ENCODE measurements around the gene PFKFB2.

DNA sequence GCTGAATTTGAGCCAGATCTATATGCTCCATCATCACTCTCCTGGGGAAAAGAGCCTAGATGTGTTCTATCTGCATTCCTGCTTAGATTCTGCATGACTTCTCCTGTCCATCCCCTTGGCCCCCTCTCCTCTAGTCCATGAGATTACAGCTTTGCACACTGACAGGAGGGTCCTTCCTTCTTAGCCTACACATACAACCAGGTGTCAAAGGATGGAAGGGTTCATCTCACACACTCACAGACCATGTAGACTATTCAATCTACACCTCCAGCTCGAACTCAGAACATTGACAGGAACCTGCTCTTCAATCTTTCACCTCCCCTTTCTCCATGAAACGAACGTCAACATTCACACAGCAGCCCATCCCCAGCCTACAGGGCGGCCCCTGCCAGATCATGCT, 34.4 kb upstream of the PFKFB2 start:
- TF ChIP-seq, protein P1, sequence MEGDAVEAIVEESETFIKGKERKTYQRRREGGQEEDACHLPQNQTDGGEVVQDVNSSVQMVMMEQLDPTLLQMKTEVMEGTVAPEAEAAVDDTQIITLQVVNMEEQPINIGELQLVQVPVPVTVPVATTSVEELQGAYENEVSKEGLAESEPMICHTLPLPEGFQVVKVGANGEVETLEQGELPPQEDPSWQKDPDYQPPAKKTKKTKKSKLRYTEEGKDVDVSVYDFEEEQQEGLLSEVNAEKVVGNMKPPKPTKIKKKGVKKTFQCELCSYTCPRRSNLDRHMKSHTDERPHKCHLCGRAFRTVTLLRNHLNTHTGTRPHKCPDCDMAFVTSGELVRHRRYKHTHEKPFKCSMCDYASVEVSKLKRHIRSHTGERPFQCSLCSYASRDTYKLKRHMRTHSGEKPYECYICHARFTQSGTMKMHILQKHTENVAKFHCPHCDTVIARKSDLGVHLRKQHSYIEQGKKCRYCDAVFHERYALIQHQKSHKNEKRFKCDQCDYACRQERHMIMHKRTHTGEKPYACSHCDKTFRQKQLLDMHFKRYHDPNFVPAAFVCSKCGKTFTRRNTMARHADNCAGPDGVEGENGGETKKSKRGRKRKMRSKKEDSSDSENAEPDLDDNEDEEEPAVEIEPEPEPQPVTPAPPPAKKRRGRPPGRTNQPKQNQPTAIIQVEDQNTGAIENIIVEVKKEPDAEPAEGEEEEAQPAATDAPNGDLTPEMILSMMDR (IDR thresholded peaks at IDR 0.05; ENCODE audit: low read length), result no peak
- no peak for TF ChIP-seq EZH2phosphoT487 (IDR thresholded peaks at IDR 0.05; ENCODE audit: low read length)
